HG02970 (cell line): Measurements from ENCODE around the gene GID8.
"Not testable (repeated sequence)": the region's sequence is repeated elsewhere in the genome, so short reads cannot be mapped to it uniquely, and the experiment has no call there.

Source experiments
- ATAC-seq: cut with Tn5 transposase; IDR thresholded peaks from one replicate; pipeline ENCODE4 v1.9.1; 2021; ENCODE audit warnings: mild to moderate bottlenecking, moderate library complexity, moderate number of reproducible peaks; ENCODE audit not compliant: unreplicated experiment, low FRiP score

GID8 gene

GRCh38 chr20:62955519-62956386, 17.8 kb downstream of the GID8 start:
- ATAC-seq: no peak

- ATAC-seq: no peak
Observed at GRCh38 chr20:62956387-62957135, 18.6 kb downstream of the GID8 start.

GRCh38 chr20:62957136-62958117, 19.5 kb downstream of the GID8 start:
- no peak for ATAC-seq

- ATAC-seq: no peak
Observed at GRCh38 chr20:62958388-62959100, 20.6 kb downstream of the GID8 start.

GRCh38 chr20:62959101-62959971, 21.4 kb downstream of the GID8 start:
- no peak for ATAC-seq

- ATAC-seq: no peak
Observed at GRCh38 chr20:62959998-62960436, 22.1 kb downstream of the GID8 start.

- not testable (repeated sequence) for ATAC-seq
Observed at GRCh38 chr20:62960446-62961309, 22.7 kb downstream of the GID8 start.

- no peak for ATAC-seq
Observed at GRCh38 chr20:62961310-62961783, 23.4 kb downstream of the GID8 start.

- no peak for ATAC-seq
Observed at GRCh38 chr20:62961799-62962198, 23.9 kb downstream of the GID8 start.

GRCh38 chr20:62962221-62962879, 24.4 kb downstream of the GID8 start:
- no peak for ATAC-seq

- ATAC-seq: no peak
Observed at GRCh38 chr20:62962891-62963613, 25.1 kb downstream of the GID8 start.

GRCh38 chr20:62963614-62964397, 25.9 kb downstream of the GID8 start:
- ATAC-seq: no peak

GRCh38 chr20:62964700-62965099, 26.8 kb downstream of the GID8 start:
- no peak for ATAC-seq

- ATAC-seq: no peak
Observed at GRCh38 chr20:62965363-62965771, 27.4 kb downstream of the GID8 start.

GRCh38 chr20:62966212-62967148, 28.5 kb downstream of the GID8 start:
- ATAC-seq: no peak
